Measurements from ENCODE around the gene RGS3.

Gene RGS3

GRCh38 chr9:113514061-113514460, 50.5 kb downstream of the RGS3 start:
- no peak for DNase-seq

GRCh38 chr9:113514748-113515147, 51.2 kb downstream of the RGS3 start:
- DNase-seq = no peak

GRCh38 chr9:113515862-113516261, 52.3 kb downstream of the RGS3 start:
- no peak for DNase-seq

GRCh38 chr9:113516840-113517577, 53.5 kb downstream of the RGS3 start:
- DNase-seq = no peak

- DNase-seq = no peak
Observed at GRCh38 chr9:113519426-113520108, 56.0 kb downstream of the RGS3 start.

GRCh38 chr9:113520109-113520642, 56.6 kb downstream of the RGS3 start:
- no peak for DNase-seq

- DNase-seq = no peak
Observed at GRCh38 chr9:113521693-113522255, 58.2 kb downstream of the RGS3 start.

GRCh38 chr9:113522419-113522818, 58.9 kb downstream of the RGS3 start:
- DNase-seq = no peak

GRCh38 chr9:113522858-113523257, 59.3 kb downstream of the RGS3 start:
- DNase-seq = no peak

GRCh38 chr9:113523421-113524141, 60.1 kb downstream of the RGS3 start:
- DNase-seq = no peak

GRCh38 chr9:113524468-113524867, 60.9 kb downstream of the RGS3 start:
- no peak for DNase-seq

GRCh38 chr9:113525205-113525604, 61.7 kb downstream of the RGS3 start:
- no peak for DNase-seq

GRCh38 chr9:113525831-113526230, 62.3 kb downstream of the RGS3 start:
- no peak for DNase-seq

- DNase-seq = no peak
Observed at GRCh38 chr9:113526231-113526746, 62.8 kb downstream of the RGS3 start.

GRCh38 chr9:113526841-113527240, 63.3 kb downstream of the RGS3 start:
- DNase-seq = no peak

- no peak for DNase-seq
Observed at GRCh38 chr9:113528088-113528487, 64.6 kb downstream of the RGS3 start.

- DNase-seq = no peak
Observed at GRCh38 chr9:113528811-113529210, 65.3 kb downstream of the RGS3 start.

- DNase-seq = no peak
Observed at GRCh38 chr9:113529336-113530009, 65.9 kb downstream of the RGS3 start.

GRCh38 chr9:113530022-113530635, 66.6 kb downstream of the RGS3 start:
- DNase-seq = no peak

GRCh38 chr9:113530942-113531341, 67.4 kb downstream of the RGS3 start:
- DNase-seq = no peak

- DNase-seq = no peak
Observed at GRCh38 chr9:113531919-113532808, 68.6 kb downstream of the RGS3 start.

All from DMS153 (cell line).